Endothelial cell of umbilical vein (primary cell): ENCODE data around the gene PPIB. TPM values are rescaled to one million over a fixed set of nuclear protein-coding genes. Genes with fewer than 3 reads are reported as not detected.

Experiments
- BruUV-seq: library from RNA; stranded (reverse); fragments of 400-500 nt; replicated peaks from 2 replicates; lab custom pipeline; 2021; lab: Mats Ljungman, UMichigan
- CTCF ChIA-PET: fragments of 300-600, 350-600 bp; sonication (Branson Sonifier 250); formaldehyde crosslinking; loops from one replicate; lab custom pipeline; 2021; ENCODE audit warnings: antibody characterized with exemption, inconsistent platforms; lab: Charles Lee
- POLR2A ChIA-PET: fragments of 300-600, 350-600 bp; sonication (Branson Sonifier 250); formaldehyde crosslinking; loops from one replicate; lab custom pipeline; 2021; ENCODE audit warnings: antibody characterized with exemption, inconsistent platforms; lab: Charles Lee
- DNase-seq: peaks from one replicate; pipeline ENCODE4 v3.0.0-alpha.2; 2011; ENCODE audit warnings: low read depth, low spot score
- FAIRE-seq: peaks from 2 replicates; lab custom pipeline; 2011; peaks lifted over from hg19 to GRCh38; lab: Jason Lieb, UNC
- H2AFZ ChIP-seq: 2 replicates; pipeline ENCODE4 v1.6.0; 2012; ENCODE audit warnings: low read depth, low read length, control low read depth, inconsistent platforms
- H3K27ac ChIP-seq: 2 replicates; pipeline ENCODE4 v1.5.1; 2011; ENCODE audit warnings: low read depth, mild to moderate bottlenecking, control low read depth, low read length, moderate library complexity; ENCODE audit not compliant: insufficient read depth
- H3K27me3 ChIP-seq, 2 experiments: 2 replicates each; pipeline versions ENCODE4 v1.6.0 to v1.6.1; 2011; ENCODE audit warnings: low read length in 2 of 2, mixed read lengths in 1 of 2; ENCODE audit not compliant: control insufficient read depth in 2 of 2, insufficient read depth in 2 of 2
- H3K36me3 ChIP-seq, 2 experiments: 2 replicates in 1 of 2; 3 replicates in 1 of 2; pipeline ENCODE4 v1.5.1; 2011; ENCODE audit warnings: low read length in 2 of 2, mild to moderate bottlenecking in 1 of 2, moderate library complexity in 1 of 2; ENCODE audit not compliant: control insufficient read depth in 2 of 2, insufficient read depth in 2 of 2; ENCODE audit errors: extremely low read depth in 1 of 2
- H3K4me1 ChIP-seq: 3 replicates; pipeline ENCODE4 v1.5.1; 2011; ENCODE audit warnings: mild to moderate bottlenecking, low read length; ENCODE audit not compliant: control insufficient read depth, insufficient read depth; ENCODE audit errors: extremely low read depth
- H3K4me2 ChIP-seq: 2 replicates; pipeline ENCODE4 v1.6.1; 2011; ENCODE audit warnings: low read length, control low read depth, mixed read lengths; ENCODE audit not compliant: insufficient read depth
- H3K4me3 ChIP-seq, 3 experiments: fragments of 200-600 bp in 1 of 3; sonication (generic), shearing (Covaris generic) in 1 of 3; replicated peaks in 1 of 3; 2 replicates each; pipeline ENCODE4 v1.5.1; 2011 to 2016; ENCODE audit warnings: control low read depth in 3 of 3, low read length in 3 of 3, mild to moderate bottlenecking in 2 of 3, inconsistent platforms in 1 of 3, low read depth in 1 of 3, moderate library complexity in 1 of 3; ENCODE audit not compliant: insufficient read depth in 1 of 3
- H3K79me2 ChIP-seq: 2 replicates; pipeline ENCODE4 v1.6.0; 2012; ENCODE audit warnings: low read length, inconsistent platforms; ENCODE audit not compliant: control insufficient read depth, insufficient read depth
- H3K9ac ChIP-seq: replicated peaks from 2 replicates; pipeline ENCODE3; 2011; ENCODE audit warnings: low read length, control low read depth; ENCODE audit not compliant: insufficient read depth; ENCODE audit errors: extremely low read depth
- H3K9me1 ChIP-seq: replicated peaks from 3 replicates; pipeline ENCODE4 v1.6.0; 2011; ENCODE audit warnings: mild to moderate bottlenecking, low read length; ENCODE audit not compliant: control insufficient read depth, insufficient read depth; ENCODE audit errors: extremely low read depth
- H3K9me3 ChIP-seq: replicated peaks from 2 replicates; pipeline ENCODE4 v1.5.1; 2012; ENCODE audit warnings: low read length, inconsistent platforms; ENCODE audit not compliant: control insufficient read depth, insufficient read depth
- H4K20me1 ChIP-seq: replicated peaks from 2 replicates; pipeline ENCODE3; 2011; ENCODE audit warnings: mild to moderate bottlenecking, low read length; ENCODE audit not compliant: control insufficient read depth, insufficient read depth; ENCODE audit errors: extremely low read depth
- CTCF ChIP-seq, 2 donors: IDR thresholded peaks; 1 replicate in 1 of 2; 2 replicates in 1 of 2; pipeline ENCODE4 v1.5.1; 2011; ENCODE audit warnings: low read length in 2 of 2, mild to moderate bottlenecking in 2 of 2, moderate library complexity in 2 of 2, control low read depth in 1 of 2, inconsistent platforms in 1 of 2, low read depth in 1 of 2; ENCODE audit not compliant: insufficient read depth in 1 of 2; ENCODE audit errors: extremely low read depth in 1 of 2
- EZH2 ChIP-seq: IDR thresholded peaks from 2 replicates; pipeline ENCODE4 v1.6.1; 2012; ENCODE audit warnings: borderline replicate concordance, low read depth, mild to moderate bottlenecking, moderate library complexity, low read length, inconsistent platforms; ENCODE audit not compliant: severe bottlenecking
- FOS ChIP-seq: IDR thresholded peaks from 2 replicates; pipeline ENCODE4 v1.6.1; 2011; ENCODE audit warnings: mild to moderate bottlenecking, low read length, moderate library complexity, borderline replicate concordance; ENCODE audit not compliant: insufficient read depth
- GATA2 ChIP-seq: IDR thresholded peaks from 2 replicates; pipeline ENCODE4 v1.7.0; 2011; ENCODE audit warnings: low read depth, mild to moderate bottlenecking, moderate library complexity, mixed read lengths, low read length; ENCODE audit not compliant: insufficient read length, insufficient read depth
- JUN ChIP-seq: IDR thresholded peaks from 2 replicates; pipeline ENCODE4 v1.6.1; 2011; ENCODE audit warnings: borderline replicate concordance, low read depth; ENCODE audit not compliant: insufficient read length, insufficient read depth
- MAX ChIP-seq: IDR thresholded peaks from 2 replicates; pipeline ENCODE4 v1.6.1; 2011; ENCODE audit not compliant: insufficient read depth, insufficient read length
- MYC ChIP-seq: IDR thresholded peaks from one replicate; pipeline ENCODE4 v1.6.1; 2011; ENCODE audit warnings: mild to moderate bottlenecking, low read depth, low read length
- POLR2A ChIP-seq: IDR thresholded peaks from 2 replicates; pipeline ENCODE4 v1.6.1; 2012; ENCODE audit warnings: low read depth, mild to moderate bottlenecking, control low read depth, low read length
- POLR2AphosphoS5 ChIP-seq: IDR thresholded peaks from 2 replicates; pipeline ENCODE4 v1.6.1; 2012; ENCODE audit warnings: low read depth, mild to moderate bottlenecking, control low read depth, low read length, moderate library complexity; ENCODE audit not compliant: insufficient read depth
- dilution Hi-C: fragments of 300-500 bp; cut with MboI; formaldehyde crosslinking; loops from one replicate; pipeline ENCODE4 v1.15.0; 2019; ENCODE audit warnings: low sequenced_read_pairs; ENCODE audit not compliant: extremely low pct_ligation_motif_present
- intact Hi-C: fragments of 100-400 bp; cut with micrococcal nuclease; formaldehyde crosslinking; loops from one replicate; pipeline ENCODE4 v1.10.0; 2022
- polyA plus RNA-seq, 4 experiments: library from polyadenylated mRNA; depleted of rRNA in 3 of 4; stranded (reverse) in 3 of 4; unstranded in 1 of 4; fragments of >200 nt; gene quantifications; 2 replicates each; pipeline versions ENCODE4 v1.2.1 to v1.2.3, GENCODE V29; 2011 to 2012; ENCODE audit warnings: missing spikeins in 1 of 4
- total RNA-seq: library from RNA; stranded (reverse); gene quantifications from 2 replicates; pipeline ENCODE4 v1.2.3, GENCODE V29; 2021

The PPIB gene
- total and polyA plus RNA-seq, 2 donors (not counting 3 experiments of a cell fraction or from before 2014, with no cell fraction given), result 840 to 1,240 TPM

- H4K20me1 ChIP-seq, result no peaks in the 10 kb centered on the region
- no peak for DNase-seq
- H3K4me3 ChIP-seq, result no peak overlapping the region
- H3K4me1 ChIP-seq, result peaks cover 12% of the 10 kb centered on the region
- BruUV-seq, result no TSS peak
- ChIA-PET CTCF (interaction anchor here (1.1 kb wide), 1 partner anchor 17 kb away, joined by 3 read pairs; no protein-coding TSS in a partner anchor), POLR2A (no interaction called here)
- no peak for FAIRE-seq
- dilution Hi-C loops (no loop called here), intact Hi-C loops (no loop called here)
- no peak overlapping the region for H3K9ac ChIP-seq
- H3K9me3 ChIP-seq, result no peaks in the 10 kb centered on the region
- H3K27me3 ChIP-seq, result no peaks in the 10 kb centered on the region
- no peak overlapping the region for H3K27ac ChIP-seq
- H2AFZ ChIP-seq, result no peak overlapping the region
- no peaks in the 10 kb centered on the region for H3K79me2 ChIP-seq
- H3K36me3 ChIP-seq, result peaks cover 11 to 47% of the 10 kb centered on the region in 2 experiments
- no peak overlapping the region for H3K4me2 ChIP-seq
- no peak for TF ChIP-seq JUN
- no peak for TF ChIP-seq POLR2A
- TF ChIP-seq POLR2AphosphoS5, result no peak
- no peak for TF ChIP-seq MAX
- no peak for TF ChIP-seq FOS
- no peak for TF ChIP-seq MYC
- TF ChIP-seq EZH2, result no peak
- no peak for TF ChIP-seq GATA2
- TF ChIP-seq CTCF (IDR thresholded peaks at IDR 0.05; ENCODE audit: extremely low read depth in 1 of 2, insufficient read depth in 1 of 2, low read depth in 1 of 2, low read length in 2 of 2), result no peak
- no peaks in the 10 kb centered on the region for H3K9me1 ChIP-seq
These were observed 26.5 kb downstream of the PPIB start for GRCh38 chr15:64136347-64136746.
